HepG2 (cell line): ENCODE measurements around the gene UBE2Q1. TPM values are rescaled to one million over a fixed set of nuclear protein-coding genes. Genes with fewer than 3 reads are reported as not detected.

Source experiments
- ATM ChIP-seq: fragments of 450-650 bp; IDR thresholded peaks from 2 replicates; pipeline ENCODE4 v1.7.1; 2017; ENCODE audit warnings: mild to moderate bottlenecking, borderline replicate concordance
- CCAR2 ChIP-seq: fragments of 200-400 bp; formaldehyde crosslinking; optimal IDR thresholded peaks from 2 replicates; pipeline ENCODE3; 2018; ENCODE audit warnings: low read depth, mild to moderate bottlenecking, low read length, moderate library complexity
- CEBPG ChIP-seq: IDR thresholded peaks from 2 replicates; pipeline ENCODE4 v1.6.1; 2016
- DMTF1 ChIP-seq: sonication (generic); formaldehyde crosslinking; IDR thresholded peaks from 2 replicates; pipeline ENCODE4 v1.4.0; 2020; ENCODE audit warnings: mild to moderate bottlenecking, missing genetic modification reagents
- FLYWCH1 ChIP-seq: sonication (generic); formaldehyde crosslinking; IDR thresholded peaks from 2 replicates; pipeline ENCODE4 v1.8.1; 2023; ENCODE audit warnings: mild to moderate bottlenecking, missing genetic modification reagents
- HDAC1 ChIP-seq: sonication (generic); formaldehyde crosslinking; IDR thresholded peaks from 2 replicates; pipeline ENCODE4 v1.5.1; 2020; ENCODE audit warnings: mild to moderate bottlenecking, missing genetic modification reagents
- HDAC6 ChIP-seq: fragments of 200-600 bp; sonication (generic); IDR thresholded peaks from 2 replicates; pipeline ENCODE4 v1.7.0; 2017; ENCODE audit warnings: mild to moderate bottlenecking, antibody characterized with exemption, low read length, low read depth
- KLF12 ChIP-seq: sonication (generic); formaldehyde crosslinking; IDR thresholded peaks from 2 replicates; pipeline ENCODE4 v1.4.0; 2020; ENCODE audit warnings: missing genetic modification reagents, borderline replicate concordance
- NFE2L2 ChIP-seq: fragments of 150-350 bp; IDR thresholded peaks from 2 replicates; pipeline ENCODE4 v1.6.1; 2014; ENCODE audit warnings: low read length
- NFIB ChIP-seq: sonication (generic); formaldehyde crosslinking; IDR thresholded peaks from 2 replicates; pipeline ENCODE4 v1.9.0; 2021; ENCODE audit warnings: missing genetic modification reagents, mild to moderate bottlenecking, borderline replicate concordance
- ONECUT2 ChIP-seq: sonication (generic); formaldehyde crosslinking; IDR thresholded peaks from 2 replicates; pipeline ENCODE4 v1.4.0; 2020; ENCODE audit warnings: missing genetic modification reagents
- PAX8 ChIP-seq: sonication (generic); formaldehyde crosslinking; IDR thresholded peaks from 2 replicates; pipeline ENCODE4 v1.8.0; 2022; ENCODE audit warnings: mild to moderate bottlenecking, missing genetic modification reagents, borderline replicate concordance
- TEF ChIP-seq: sonication (generic); formaldehyde crosslinking; IDR thresholded peaks from 2 replicates; pipeline ENCODE4 v1.5.0; 2020; ENCODE audit warnings: missing genetic modification reagents
- ZMYM3 ChIP-seq: sonication (generic); formaldehyde crosslinking; IDR thresholded peaks from 2 replicates; pipeline ENCODE4 v1.5.1; 2020; ENCODE audit warnings: mild to moderate bottlenecking, missing genetic modification reagents
- ZNF383 ChIP-seq: sonication (generic); formaldehyde crosslinking; IDR thresholded peaks from 2 replicates; pipeline ENCODE4 v1.4.0; 2020; ENCODE audit warnings: missing genetic modification reagents, mild to moderate bottlenecking, borderline replicate concordance
- ZNF570 ChIP-seq: sonication (generic); formaldehyde crosslinking; IDR thresholded peaks from 2 replicates; pipeline ENCODE4 v1.4.0; 2020; ENCODE audit warnings: mild to moderate bottlenecking, missing genetic modification reagents, borderline replicate concordance
- ZNF678 ChIP-seq: sonication (generic); formaldehyde crosslinking; IDR thresholded peaks from 2 replicates; pipeline ENCODE4 v1.4.0; 2020; ENCODE audit warnings: mild to moderate bottlenecking, missing genetic modification reagents
- ZNF790 ChIP-seq: sonication (generic); formaldehyde crosslinking; IDR thresholded peaks from 2 replicates; pipeline ENCODE4 v1.8.0; 2022; ENCODE audit warnings: missing genetic modification reagents, mild to moderate bottlenecking, borderline replicate concordance
- ZSCAN20 ChIP-seq: sonication (generic); formaldehyde crosslinking; IDR thresholded peaks from 2 replicates; pipeline ENCODE4 v1.4.0; 2020; ENCODE audit warnings: missing genetic modification reagents, mild to moderate bottlenecking, borderline replicate concordance
- polyA plus RNA-seq, 8 experiments: library from polyadenylated mRNA; depleted of rRNA in 3 of 8; stranded (reverse) in 7 of 8; unstranded in 1 of 8; fragments of >200 nt; fragmentation: Illumina TruSeq in 4 of 8; extraction: Trizol in 4 of 8; gene quantifications; 2 replicates each; pipeline versions ENCODE4 v1.2.1 to v1.2.3, GENCODE V29; 2011 to 2016; ENCODE audit warnings: low read depth in 4 of 8, missing spikeins in 1 of 8, mixed read lengths in 1 of 8; ENCODE audit not compliant: insufficient read depth in 1 of 8
- total RNA-seq, 5 experiments: library from RNA; depleted of rRNA; stranded (reverse); fragments of >200 nt; fragmentation: Illumina TruSeq; extraction: Trizol; gene quantifications; 2 replicates each; pipeline ENCODE4 v1.2.3, GENCODE V29; 2016; ENCODE audit warnings: low read depth in 1 of 5
- TF ChIP-seq, protein P1 (sequence below): sonication (generic); formaldehyde crosslinking; conservative IDR thresholded peaks from 2 replicates; pipeline ENCODE4 v1.8.0; 2022; ENCODE audit warnings: low read depth, missing genetic modification reagents
- TF ChIP-seq, protein P2 (sequence below): sonication (generic); formaldehyde crosslinking; IDR thresholded peaks from 2 replicates; pipeline ENCODE4 v1.5.0; 2020; ENCODE audit warnings: missing genetic modification reagents, mild to moderate bottlenecking, borderline replicate concordance
- TF ChIP-seq, protein P3 (sequence below): sonication (generic); formaldehyde crosslinking; IDR thresholded peaks from 2 replicates; pipeline ENCODE4 v1.4.0; 2020; ENCODE audit warnings: mild to moderate bottlenecking, missing genetic modification reagents

The UBE2Q1 gene
- total and polyA plus RNA-seq, 2 of the 13 experiments (the other 11 are each of a cell fraction or from before 2014, with no cell fraction given), result 11.7 to 41.7 TPM

DNA sequence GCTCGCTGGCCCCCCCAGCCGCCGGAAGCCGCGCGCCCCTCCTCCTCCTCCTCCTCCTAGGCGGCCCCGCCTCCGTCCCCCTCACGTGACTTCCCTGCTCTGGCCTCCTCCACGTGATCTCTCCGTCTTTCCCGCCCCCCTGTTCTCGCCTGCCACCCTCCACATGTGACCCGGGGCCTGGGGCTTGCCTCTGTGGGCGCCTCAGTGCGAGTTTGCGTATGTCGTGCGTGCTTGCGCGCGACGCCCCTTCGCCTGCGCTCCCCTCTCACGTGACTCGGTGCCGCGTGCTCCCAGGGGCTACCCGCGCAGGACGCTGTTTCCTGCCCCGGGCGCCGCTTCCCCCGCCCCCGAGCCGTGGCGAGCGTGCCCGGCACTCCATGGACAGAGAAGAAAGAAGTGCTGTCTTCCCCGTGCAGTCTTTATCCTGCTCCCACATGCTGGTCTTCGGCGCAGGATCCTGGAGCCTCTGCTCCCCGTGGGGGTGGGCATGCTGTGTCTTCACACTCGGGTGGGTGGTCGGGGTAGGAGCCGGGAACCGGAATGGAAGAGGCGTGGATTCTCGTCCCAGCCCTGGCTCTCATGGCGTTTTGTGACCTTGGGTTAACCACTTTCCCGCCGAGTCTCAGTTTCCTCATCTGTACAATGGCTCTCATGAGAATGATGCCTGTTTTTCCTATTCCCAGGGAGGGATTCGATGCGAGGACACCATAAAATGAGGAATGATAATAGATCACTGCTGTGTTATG lies 431 bp upstream of the UBE2Q1 start (continued):
- TF ChIP-seq DMTF1 (CRISPR knock-in tag) (peak; percentile 97), FLYWCH1 (CRISPR knock-in tag) (peak; percentile 97), KLF12 (CRISPR knock-in tag) (peak; percentile 86; the same call in 1 of the 2 replicates), ZNF790 (CRISPR knock-in tag) (peak; percentile 94), CEBPG (CRISPR knock-in tag) (peak; percentile 51), ZSCAN20 (peak; percentile 94; the same call in 1 of the 2 replicates), ONECUT2 (peak; percentile 39; the same call in 1 of the 2 replicates), ZNF570 (CRISPR knock-in tag) (peak; percentile 96), ZNF678 (CRISPR knock-in tag) (peak; percentile 98), ATM (no peak), NFE2L2 (no peak), ZNF383 (no peak), CCAR2 (no peak), NFIB (CRISPR knock-in tag) (0 out of 2 replicates have a peak, but pooled peaks have one; percentile 56), PAX8 (CRISPR knock-in tag) (peak; percentile 83; the same call in 1 of the 2 replicates), TEF (CRISPR knock-in tag) (peak; percentile 67; the same call in 1 of the 2 replicates), HDAC6 (no peak), ZMYM3 (CRISPR knock-in tag) (peak; percentile 96; the same call in 1 of the 2 replicates), HDAC1 (CRISPR knock-in tag) (no peak; the same call in none of the 2 replicates)
- TF ChIP-seq, protein P1, sequence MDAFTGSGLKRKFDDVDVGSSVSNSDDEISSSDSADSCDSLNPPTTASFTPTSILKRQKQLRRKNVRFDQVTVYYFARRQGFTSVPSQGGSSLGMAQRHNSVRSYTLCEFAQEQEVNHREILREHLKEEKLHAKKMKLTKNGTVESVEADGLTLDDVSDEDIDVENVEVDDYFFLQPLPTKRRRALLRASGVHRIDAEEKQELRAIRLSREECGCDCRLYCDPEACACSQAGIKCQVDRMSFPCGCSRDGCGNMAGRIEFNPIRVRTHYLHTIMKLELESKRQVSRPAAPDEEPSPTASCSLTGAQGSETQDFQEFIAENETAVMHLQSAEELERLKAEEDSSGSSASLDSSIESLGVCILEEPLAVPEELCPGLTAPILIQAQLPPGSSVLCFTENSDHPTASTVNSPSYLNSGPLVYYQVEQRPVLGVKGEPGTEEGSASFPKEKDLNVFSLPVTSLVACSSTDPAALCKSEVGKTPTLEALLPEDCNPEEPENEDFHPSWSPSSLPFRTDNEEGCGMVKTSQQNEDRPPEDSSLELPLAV, result peak; percentile 94
- TF ChIP-seq, protein P2, sequence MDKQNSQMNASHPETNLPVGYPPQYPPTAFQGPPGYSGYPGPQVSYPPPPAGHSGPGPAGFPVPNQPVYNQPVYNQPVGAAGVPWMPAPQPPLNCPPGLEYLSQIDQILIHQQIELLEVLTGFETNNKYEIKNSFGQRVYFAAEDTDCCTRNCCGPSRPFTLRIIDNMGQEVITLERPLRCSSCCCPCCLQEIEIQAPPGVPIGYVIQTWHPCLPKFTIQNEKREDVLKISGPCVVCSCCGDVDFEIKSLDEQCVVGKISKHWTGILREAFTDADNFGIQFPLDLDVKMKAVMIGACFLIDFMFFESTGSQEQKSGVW (CRISPR knock-in tag), result no peak
- TF ChIP-seq, protein P3, sequence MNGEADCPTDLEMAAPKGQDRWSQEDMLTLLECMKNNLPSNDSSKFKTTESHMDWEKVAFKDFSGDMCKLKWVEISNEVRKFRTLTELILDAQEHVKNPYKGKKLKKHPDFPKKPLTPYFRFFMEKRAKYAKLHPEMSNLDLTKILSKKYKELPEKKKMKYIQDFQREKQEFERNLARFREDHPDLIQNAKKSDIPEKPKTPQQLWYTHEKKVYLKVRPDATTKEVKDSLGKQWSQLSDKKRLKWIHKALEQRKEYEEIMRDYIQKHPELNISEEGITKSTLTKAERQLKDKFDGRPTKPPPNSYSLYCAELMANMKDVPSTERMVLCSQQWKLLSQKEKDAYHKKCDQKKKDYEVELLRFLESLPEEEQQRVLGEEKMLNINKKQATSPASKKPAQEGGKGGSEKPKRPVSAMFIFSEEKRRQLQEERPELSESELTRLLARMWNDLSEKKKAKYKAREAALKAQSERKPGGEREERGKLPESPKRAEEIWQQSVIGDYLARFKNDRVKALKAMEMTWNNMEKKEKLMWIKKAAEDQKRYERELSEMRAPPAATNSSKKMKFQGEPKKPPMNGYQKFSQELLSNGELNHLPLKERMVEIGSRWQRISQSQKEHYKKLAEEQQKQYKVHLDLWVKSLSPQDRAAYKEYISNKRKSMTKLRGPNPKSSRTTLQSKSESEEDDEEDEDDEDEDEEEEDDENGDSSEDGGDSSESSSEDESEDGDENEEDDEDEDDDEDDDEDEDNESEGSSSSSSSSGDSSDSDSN, result peak; percentile 84
